Activated CD4-positive, alpha-beta T cell treated with anti-CD3 and anti-CD28 coated beads, Interleukin-2, amount 50 U/mL, for 24 hours (primary cell): ENCODE data around the gene SMC5.
"Not testable (repeated sequence)": the region's sequence is repeated elsewhere in the genome, so short reads cannot be mapped to it uniquely, and the experiment has no call there.

Experiments
- DNase-seq, 2 donors: peaks; one replicate each; pipeline ENCODE4 v3.0.0-alpha.2; 2020; ENCODE audit warnings: low read depth in 1 of 2, low spot score in 1 of 2

The SMC5 gene

GRCh38 chr9:70262948-70263347 lies 4.2 kb downstream of the SMC5 start:
- DNase-seq = no peak

GRCh38 chr9:70263421-70263820 lies 4.6 kb downstream of the SMC5 start:
- no peak for DNase-seq

- DNase-seq = no peak
Observed at GRCh38 chr9:70278305-70278704, 19.5 kb downstream of the SMC5 start.

GRCh38 chr9:70283848-70284247 lies 25.1 kb downstream of the SMC5 start:
- no peak for DNase-seq

DNA sequence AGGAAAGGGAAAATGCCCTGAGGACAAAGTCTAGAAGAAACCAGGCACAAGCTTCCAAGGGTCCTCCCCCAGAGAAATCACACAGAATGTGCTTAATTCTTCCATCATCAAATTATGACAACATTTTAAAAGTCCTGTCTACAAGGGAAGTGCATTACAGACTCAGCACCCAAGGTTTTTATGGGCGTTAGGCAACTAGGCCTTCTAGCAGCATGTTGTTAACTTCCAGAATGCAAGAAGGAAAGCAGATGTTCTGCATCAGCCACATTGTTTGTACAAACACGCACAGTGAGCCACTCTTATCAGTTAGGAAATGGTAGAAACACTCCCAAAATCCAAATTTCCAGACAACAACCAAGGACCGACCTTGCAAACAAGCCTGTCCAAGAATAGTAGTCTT lies 26.5 kb downstream of the SMC5 start:
- DNase-seq = no peak

DNA sequence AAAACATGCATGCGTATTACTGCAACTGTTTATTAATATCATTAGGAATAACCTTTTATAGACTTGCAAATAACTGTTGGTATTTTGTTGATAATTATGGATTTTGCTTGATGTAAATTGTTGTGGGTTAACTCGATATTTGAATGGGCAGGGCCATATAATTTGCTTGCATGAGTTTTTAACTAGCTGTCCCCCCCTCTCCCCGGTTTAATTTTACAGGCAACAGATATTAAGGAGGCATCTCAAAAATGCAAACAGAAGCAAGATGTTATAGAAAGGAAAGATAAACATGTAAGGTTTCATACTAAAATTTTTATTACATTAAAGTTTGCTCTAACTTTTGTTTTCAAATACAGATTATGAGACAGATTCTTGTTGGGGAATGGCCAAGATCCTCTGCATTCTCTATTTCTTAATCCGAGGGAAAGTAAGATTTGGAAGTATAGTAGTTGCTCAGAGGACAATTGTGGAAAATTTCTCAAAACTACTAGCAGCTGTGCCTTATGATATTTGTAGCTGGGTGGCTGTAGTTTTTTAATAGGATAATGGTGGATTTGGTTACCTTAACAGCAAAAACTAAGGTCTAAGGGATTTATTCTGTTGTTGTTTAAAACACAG lies 27.3 kb downstream of the SMC5 start:
- no peak for DNase-seq

GRCh38 chr9:70290626-70291025 lies 31.8 kb downstream of the SMC5 start:
- DNase-seq = no peak

- DNase-seq = no peak
Observed at GRCh38 chr9:70291446-70291845, 32.7 kb downstream of the SMC5 start.

GRCh38 chr9:70292253-70292652 lies 33.5 kb downstream of the SMC5 start:
- no peak for DNase-seq

- no peak for DNase-seq
Observed at GRCh38 chr9:70293214-70293613, 34.4 kb downstream of the SMC5 start.

DNA sequence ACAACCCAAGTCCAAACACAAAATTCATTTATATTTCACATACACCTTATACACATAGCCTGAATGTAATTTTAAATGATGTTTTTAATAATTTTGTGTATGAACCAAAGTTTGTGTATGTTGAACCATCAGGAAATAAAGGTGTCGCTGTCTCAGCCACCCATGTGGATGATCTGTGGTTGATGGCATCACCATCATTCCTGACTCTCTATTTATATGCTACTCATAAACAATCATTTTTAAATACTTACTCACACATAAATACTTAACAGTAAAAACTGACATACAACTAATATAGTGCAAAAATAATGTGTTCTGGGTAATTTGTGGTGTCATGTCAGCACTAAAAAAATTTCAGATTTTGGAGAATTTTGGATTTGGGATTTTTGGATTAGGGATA lies 38.4 kb downstream of the SMC5 start:
- no peak for DNase-seq

- no peak for DNase-seq
Observed at GRCh38 chr9:70298245-70298771, 39.5 kb downstream of the SMC5 start.

DNA sequence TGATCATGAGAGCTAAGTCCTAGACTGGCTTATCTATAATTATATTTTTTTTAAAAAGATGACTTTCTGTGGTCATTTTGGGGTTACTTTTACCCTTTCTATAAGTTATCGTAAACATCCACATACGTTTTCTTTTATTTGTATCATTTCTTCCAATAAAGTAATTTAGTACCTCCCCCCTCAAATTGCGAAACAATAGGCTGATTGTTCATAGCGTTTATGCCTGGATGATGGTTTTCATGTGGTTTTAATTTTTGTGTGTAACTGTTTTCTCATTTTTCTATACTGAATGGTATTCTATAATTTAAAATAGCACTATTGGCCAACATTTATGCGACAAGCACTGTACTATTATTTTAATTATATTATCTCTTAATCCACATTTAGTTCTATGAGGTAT lies 44.5 kb downstream of the SMC5 start:
- DNase-seq = no peak

DNA sequence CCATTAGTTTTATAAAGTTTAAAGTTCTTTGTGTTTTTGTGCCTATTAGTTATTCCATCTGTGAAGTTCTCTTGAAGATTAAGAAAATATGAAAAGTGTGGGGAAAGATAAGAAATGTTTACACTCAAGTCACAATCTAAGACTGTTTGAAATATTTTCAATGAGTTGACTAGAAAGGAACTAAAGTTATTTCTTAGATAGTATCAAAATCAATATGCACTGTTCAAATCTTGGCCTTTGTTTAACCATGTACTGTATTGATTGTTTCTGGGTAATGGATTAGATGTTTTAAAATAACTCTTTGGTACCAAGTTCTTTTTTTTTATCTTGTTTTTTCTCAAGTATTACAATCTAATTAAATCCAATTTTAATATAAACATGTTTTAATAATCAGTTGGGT lies 46.0 kb downstream of the SMC5 start:
- no peak for DNase-seq

GRCh38 chr9:70315389-70315788 lies 56.6 kb downstream of the SMC5 start:
- DNase-seq = no peak

GRCh38 chr9:70318002-70318401 lies 59.2 kb downstream of the SMC5 start:
- DNase-seq = no peak

GRCh38 chr9:70322096-70322495 lies 63.3 kb downstream of the SMC5 start:
- no peak for DNase-seq

DNA sequence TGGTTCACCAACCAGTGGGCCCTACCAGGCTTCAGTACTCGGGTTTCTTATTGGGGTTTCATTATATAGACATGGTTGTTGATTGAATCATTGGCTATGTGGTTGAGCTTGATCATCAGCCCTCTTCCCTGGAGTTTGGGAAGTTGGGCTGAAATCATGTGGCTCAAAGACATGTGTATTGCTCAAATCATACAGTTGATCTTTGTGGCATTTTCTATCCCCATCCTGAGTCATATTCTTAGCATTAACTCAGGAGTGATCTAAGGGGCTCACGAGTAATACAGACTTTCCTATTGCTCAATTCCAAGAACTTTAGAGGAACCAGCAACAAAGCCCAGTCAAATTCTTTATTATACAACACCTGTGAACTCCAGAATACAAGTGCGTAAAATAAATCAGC lies 66.2 kb downstream of the SMC5 start:
- no peak for DNase-seq

- not testable (repeated sequence) for DNase-seq
Observed at GRCh38 chr9:70328625-70329024, 69.8 kb downstream of the SMC5 start.

GRCh38 chr9:70340572-70340971 lies 81.8 kb downstream of the SMC5 start:
- no peak for DNase-seq

GRCh38 chr9:70347046-70347445 lies 88.3 kb downstream of the SMC5 start:
- DNase-seq = no peak

DNA sequence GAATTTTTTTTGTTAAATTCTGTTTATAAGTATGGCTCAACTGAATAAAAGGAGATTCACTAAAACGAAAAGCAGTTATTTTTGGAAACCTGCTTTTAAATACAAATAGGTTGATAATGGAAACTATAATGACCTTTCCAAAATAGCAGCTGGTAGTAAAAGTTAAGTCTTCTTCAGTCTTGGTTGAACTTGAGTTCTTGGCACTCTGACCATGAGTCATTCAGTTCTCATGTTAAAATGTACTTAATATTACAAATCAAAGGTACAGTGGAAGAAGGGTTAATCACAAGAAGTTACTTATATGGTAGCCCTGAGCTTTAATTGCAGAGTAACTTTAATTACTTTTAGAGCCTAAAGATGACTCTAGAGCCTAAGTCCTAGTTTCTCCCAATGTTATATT lies 93.6 kb downstream of the SMC5 start:
- no peak for DNase-seq

DNA sequence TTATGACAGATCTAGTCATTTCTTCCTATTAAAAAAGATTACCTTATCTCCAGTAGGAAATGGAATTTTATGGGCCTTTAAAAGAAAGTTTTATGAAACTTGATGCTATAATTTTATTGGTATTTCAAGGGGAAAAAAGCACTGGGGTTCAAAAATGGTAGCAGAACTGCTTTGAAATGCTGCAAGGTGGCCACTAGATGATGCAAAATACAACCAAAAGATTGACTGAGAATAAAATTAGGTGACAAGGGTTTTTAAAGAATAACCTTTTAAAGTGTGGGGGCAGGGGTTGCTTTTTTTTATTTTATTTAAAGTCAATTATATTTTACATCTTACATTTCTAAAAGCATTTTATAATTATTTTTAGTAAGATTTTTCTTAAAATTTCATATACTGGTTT lies 94.0 kb downstream of the SMC5 start:
- no peak for DNase-seq

GRCh38 chr9:70355801-70356200 lies 97.0 kb downstream of the SMC5 start:
- no peak for DNase-seq
